ENCODE data around the gene CACNA1I.

CACNA1I gene

GRCh38 chr22:39603345-39603744 is 32.8 kb downstream of the CACNA1I start:
- TF ChIP-seq, protein P1, sequence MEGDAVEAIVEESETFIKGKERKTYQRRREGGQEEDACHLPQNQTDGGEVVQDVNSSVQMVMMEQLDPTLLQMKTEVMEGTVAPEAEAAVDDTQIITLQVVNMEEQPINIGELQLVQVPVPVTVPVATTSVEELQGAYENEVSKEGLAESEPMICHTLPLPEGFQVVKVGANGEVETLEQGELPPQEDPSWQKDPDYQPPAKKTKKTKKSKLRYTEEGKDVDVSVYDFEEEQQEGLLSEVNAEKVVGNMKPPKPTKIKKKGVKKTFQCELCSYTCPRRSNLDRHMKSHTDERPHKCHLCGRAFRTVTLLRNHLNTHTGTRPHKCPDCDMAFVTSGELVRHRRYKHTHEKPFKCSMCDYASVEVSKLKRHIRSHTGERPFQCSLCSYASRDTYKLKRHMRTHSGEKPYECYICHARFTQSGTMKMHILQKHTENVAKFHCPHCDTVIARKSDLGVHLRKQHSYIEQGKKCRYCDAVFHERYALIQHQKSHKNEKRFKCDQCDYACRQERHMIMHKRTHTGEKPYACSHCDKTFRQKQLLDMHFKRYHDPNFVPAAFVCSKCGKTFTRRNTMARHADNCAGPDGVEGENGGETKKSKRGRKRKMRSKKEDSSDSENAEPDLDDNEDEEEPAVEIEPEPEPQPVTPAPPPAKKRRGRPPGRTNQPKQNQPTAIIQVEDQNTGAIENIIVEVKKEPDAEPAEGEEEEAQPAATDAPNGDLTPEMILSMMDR (IDR thresholded peaks at IDR 0.05; ENCODE audit: low read depth, low read length, missing control alignments): no peak
- DNase-seq (ENCODE audit: low read depth): no peak
- in situ Hi-C loops (cut with HindIII; ENCODE audit: low sequenced_read_pairs): no loop called here
- no peak overlapping the region for H3K4me3 ChIP-seq (ENCODE audit: low read depth, low read length)

DNA sequence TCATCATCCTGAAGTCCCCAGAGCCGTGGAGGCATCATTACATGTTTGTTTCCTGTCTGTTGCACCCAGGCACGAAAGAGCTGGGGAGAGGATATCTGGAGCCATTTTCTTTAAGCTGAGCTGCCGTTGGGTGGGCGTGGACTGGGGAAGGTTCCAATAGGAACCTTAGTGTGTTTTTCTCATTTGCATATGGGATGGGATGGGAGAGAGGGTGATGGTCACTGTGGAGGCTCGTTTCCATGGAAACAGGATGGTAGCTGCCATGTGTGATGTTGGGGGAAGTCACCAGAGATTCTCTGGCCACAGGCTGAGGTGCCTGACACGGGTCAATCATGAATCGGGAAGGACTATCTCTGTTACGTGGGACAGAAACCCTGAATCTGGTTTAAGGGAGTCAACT is 39.7 kb downstream of the CACNA1I start:
- no peak for DNase-seq (ENCODE audit: low read depth)
- TF ChIP-seq, protein P1 (IDR thresholded peaks at IDR 0.05; ENCODE audit: low read depth, low read length, missing control alignments): no peak
- H3K4me3 ChIP-seq (ENCODE audit: low read depth, low read length): no peak overlapping the region
- in situ Hi-C loops (cut with HindIII; ENCODE audit: low sequenced_read_pairs): no loop called here

DNA sequence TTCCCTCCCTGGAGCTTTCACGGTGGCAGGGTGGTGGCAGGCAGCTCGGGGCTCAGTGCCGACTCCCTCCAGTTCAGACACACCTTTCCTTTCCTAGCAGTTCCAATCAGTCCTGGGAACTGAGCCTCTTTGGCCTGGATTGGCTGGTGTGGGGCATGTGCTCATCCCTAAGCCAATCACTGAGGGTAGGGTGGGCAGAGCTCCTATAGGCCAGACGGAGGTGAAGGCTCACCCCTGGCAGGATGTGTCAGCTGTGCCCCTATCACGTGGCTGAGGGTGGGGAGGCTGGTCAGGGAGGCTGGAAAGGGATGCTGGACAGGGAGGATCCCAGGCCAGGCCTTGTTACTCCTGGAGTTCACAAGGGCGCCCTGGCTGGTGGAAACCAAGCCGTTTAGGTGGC is 40.2 kb downstream of the CACNA1I start:
- no peak for DNase-seq (ENCODE audit: low read depth)
- TF ChIP-seq, protein P1 (IDR thresholded peaks at IDR 0.05; ENCODE audit: low read depth, low read length, missing control alignments): no peak
- no peak overlapping the region for H3K4me3 ChIP-seq (ENCODE audit: low read depth, low read length)
- in situ Hi-C loops (cut with HindIII; ENCODE audit: low sequenced_read_pairs): no loop called here

GRCh38 chr22:39611360-39611759 is 40.8 kb downstream of the CACNA1I start:
- H3K4me3 ChIP-seq (ENCODE audit: low read depth, low read length): no peak overlapping the region
- TF ChIP-seq, protein P1 (IDR thresholded peaks at IDR 0.05; ENCODE audit: low read depth, low read length, missing control alignments): no peak
- no peak for DNase-seq (ENCODE audit: low read depth)
- in situ Hi-C loops (cut with HindIII; ENCODE audit: low sequenced_read_pairs): no loop called here

DNA sequence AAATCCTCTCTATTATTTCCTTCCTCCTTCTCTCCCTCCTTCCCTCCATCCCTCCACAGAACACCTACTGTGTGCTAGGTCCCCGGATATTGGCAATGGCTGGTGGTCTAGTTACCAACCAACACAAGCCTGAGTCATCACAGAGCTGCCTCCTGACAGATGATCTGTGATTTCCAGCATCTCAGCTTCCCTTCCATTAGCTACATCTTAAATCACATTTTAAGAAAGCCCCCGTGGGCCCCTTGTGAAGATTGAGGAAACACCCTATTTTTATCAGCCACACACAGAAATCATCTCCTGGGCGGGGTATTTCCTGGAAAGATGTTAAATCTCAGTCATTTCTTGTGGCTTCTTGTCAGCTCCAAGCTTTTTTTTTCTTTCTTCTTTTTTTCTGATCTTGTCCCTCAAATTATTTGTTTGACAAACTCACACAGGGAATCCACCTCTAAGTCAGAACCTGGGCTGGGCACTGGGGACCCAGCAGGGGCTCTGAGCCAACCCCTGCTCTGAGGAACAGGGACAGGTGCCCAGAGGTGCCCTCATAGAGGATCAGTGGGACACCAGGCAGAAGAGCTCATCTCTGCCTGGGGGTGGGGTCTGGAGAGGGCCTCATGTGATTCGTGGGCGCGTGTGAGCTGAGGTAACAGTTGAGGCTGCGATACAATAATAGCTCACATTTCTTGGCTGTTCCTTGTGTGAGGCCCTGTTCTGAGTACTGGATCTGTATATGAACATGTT is 42.4 kb downstream of the CACNA1I start:
- H3K4me3 ChIP-seq (ENCODE audit: low read depth, low read length): no peak overlapping the region
- no peak for DNase-seq (ENCODE audit: low read depth)
- in situ Hi-C loops (cut with HindIII; ENCODE audit: low sequenced_read_pairs): no loop called here
- TF ChIP-seq, protein P1 (IDR thresholded peaks at IDR 0.05; ENCODE audit: low read depth, low read length, missing control alignments): no peak

DNA sequence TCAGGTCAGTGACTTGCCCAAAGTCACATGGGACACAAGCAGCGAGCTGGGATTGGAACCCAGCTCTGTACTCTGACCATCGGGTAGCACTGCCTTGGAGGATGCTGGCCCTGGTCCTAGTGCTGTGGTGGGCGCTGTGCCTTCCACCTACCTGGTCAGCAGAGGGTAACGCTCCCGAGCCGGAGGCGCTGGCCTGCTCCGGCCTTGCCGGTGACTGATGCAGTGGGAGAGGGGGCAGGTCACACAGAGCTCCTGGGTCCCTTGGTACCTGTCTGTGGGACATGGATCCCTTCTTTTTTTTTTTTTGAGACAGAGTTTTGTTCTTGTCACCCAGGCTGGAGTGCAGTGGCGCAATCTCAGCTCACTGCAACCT is 43.0 kb downstream of the CACNA1I start:
- in situ Hi-C loops (cut with HindIII; ENCODE audit: low sequenced_read_pairs): no loop called here
- TF ChIP-seq, protein P1 (IDR thresholded peaks at IDR 0.05; ENCODE audit: low read depth, low read length, missing control alignments): no peak
- H3K4me3 ChIP-seq (ENCODE audit: low read depth, low read length): no peak overlapping the region
- DNase-seq (ENCODE audit: low read depth): no peak

All from astrocyte of the cerebellum (primary cell).